HCT116 (cell line): Measurements from ENCODE around the gene GCDH. TPM values are rescaled to one million over a fixed set of nuclear protein-coding genes. Genes with fewer than 3 reads are reported as not detected.

Experiments used
- ATAC-seq: fragments of 200-7000 bp; cut with Tn5 transposase; 2 replicates; pipeline ENCODE4 v1.9.1; 2020; ENCODE audit warnings: mild to moderate bottlenecking, moderate library complexity
- BruUV-seq: library from RNA; stranded (reverse); fragments of 400-500 nt; replicated peaks from 2 replicates; lab custom pipeline; 2021; lab: Mats Ljungman, UMichigan
- CTCF ChIA-PET: fragments of 300-600 bp; sonication (Branson Sonifier 250); formaldehyde crosslinking; loops from one replicate; lab custom pipeline; 2021; ENCODE audit warnings: antibody characterized with exemption; lab: Charles Lee
- POLR2A ChIA-PET: fragments of 300-600, 350-600 bp; sonication (Branson Sonifier 250); formaldehyde crosslinking; loops from one replicate; lab custom pipeline; 2021; ENCODE audit warnings: antibody characterized with exemption; lab: Charles Lee
- RAD21 ChIA-PET, 2 experiments: fragments of 300-600 bp; sonication (Branson Sonifier 250); formaldehyde crosslinking; loops; one replicate each; lab custom pipeline; 2023; ENCODE audit warnings: low total read pairs in 2 of 2; ENCODE audit not compliant: uncharacterized antibody in 2 of 2, unreplicated experiment in 2 of 2, low non-redundant PET in 1 of 2; lab: Charles Lee
- DNase-seq: peaks from one replicate; pipeline ENCODE4 v3.0.0-alpha.2; 2010; ENCODE audit warnings: low read depth, low spot score
- H2AFZ ChIP-seq: fragments of 200-600 bp; shearing (Covaris generic), sonication (generic); 2 replicates; pipeline ENCODE4 v1.6.1; 2017; ENCODE audit warnings: low read depth, mixed run types, mixed read lengths, antibody characterized with exemption, low read length; ENCODE audit not compliant: poor library complexity, severe bottlenecking
- H3K27ac ChIP-seq: 2 replicates; pipeline ENCODE4 v1.5.1; 2012; ENCODE audit warnings: low read depth, low read length
- H3K27me3 ChIP-seq: fragments of 200-600 bp; sonication (generic); 2 replicates; pipeline ENCODE4 v1.6.1; 2016; ENCODE audit warnings: mixed run types, low read length, mixed read lengths; ENCODE audit not compliant: insufficient read depth
- H3K36me3 ChIP-seq, 2 experiments: fragments of 200-500 bp in 1 of 2; fragments of 200-600 bp in 1 of 2; sonication (Bioruptor generic) in 1 of 2; sonication (generic) in 1 of 2; 2 replicates each; pipeline versions ENCODE4 v1.5.1 to v1.6.1; 2014 to 2016; ENCODE audit warnings: low read length in 2 of 2, inconsistent platforms in 1 of 2, mixed read lengths in 1 of 2, mixed run types in 1 of 2; ENCODE audit not compliant: insufficient read depth in 2 of 2, control insufficient read depth in 1 of 2
- H3K4me1 ChIP-seq, 2 experiments: fragments of 200-600 bp in 1 of 2; sonication (generic) in 1 of 2; 2 replicates each; pipeline versions ENCODE4 v1.5.1 to v1.6.1; 2012 to 2017; ENCODE audit warnings: low read length in 2 of 2, inconsistent platforms in 1 of 2, mild to moderate bottlenecking in 1 of 2, mixed read lengths in 1 of 2, mixed run types in 1 of 2, moderate library complexity in 1 of 2; ENCODE audit not compliant: insufficient read depth in 2 of 2, control insufficient read depth in 1 of 2
- H3K4me2 ChIP-seq: fragments of 200-600 bp; sonication (generic); 2 replicates; pipeline ENCODE4 v1.6.1; 2017; ENCODE audit warnings: mixed run types, low read length, mixed read lengths
- H3K4me3 ChIP-seq, 2 experiments: fragments of 200-600 bp in 1 of 2; sonication (generic) in 1 of 2; replicated peaks in 1 of 2; 2 replicates each; pipeline ENCODE4 v1.5.1; 2011 to 2016; ENCODE audit warnings: low read length in 2 of 2, control low read depth in 1 of 2, low read depth in 1 of 2, mild to moderate bottlenecking in 1 of 2, mixed read lengths in 1 of 2, mixed run types in 1 of 2
- H3K79me2 ChIP-seq: fragments of 200-600 bp; sonication (generic); 2 replicates; pipeline ENCODE4 v1.6.1; 2017; ENCODE audit warnings: mild to moderate bottlenecking, mixed run types, low read length, moderate library complexity, mixed read lengths; ENCODE audit not compliant: insufficient read depth
- H3K9ac ChIP-seq: fragments of 200-600 bp; sonication (generic); 2 replicates; pipeline ENCODE4 v1.6.1; 2016; ENCODE audit warnings: low read length, mixed read lengths
- H3K9me2 ChIP-seq: fragments of 200-600 bp; sonication (generic), shearing (Covaris generic); 2 replicates; pipeline ENCODE4 v1.6.1; 2017; ENCODE audit warnings: mixed run types, mild to moderate bottlenecking, moderate library complexity; ENCODE audit not compliant: insufficient read depth
- H3K9me3 ChIP-seq, 2 experiments: fragments of 200-500 bp in 1 of 2; fragments of 200-600 bp in 1 of 2; sonication (Bioruptor generic) in 1 of 2; sonication (generic) in 1 of 2; 2 replicates each; pipeline ENCODE4 v1.6.1; 2014 to 2017; ENCODE audit warnings: low read length in 2 of 2, mixed read lengths in 2 of 2, inconsistent platforms in 1 of 2, low read depth in 1 of 2, mild to moderate bottlenecking in 1 of 2, mixed run types in 1 of 2, moderate library complexity in 1 of 2; ENCODE audit not compliant: control insufficient read depth in 1 of 2, insufficient read depth in 1 of 2
- H4K20me1 ChIP-seq: fragments of 200-600 bp; sonication (generic), shearing (Covaris generic); 2 replicates; pipeline ENCODE4 v1.6.1; 2017; ENCODE audit warnings: mixed run types, mild to moderate bottlenecking, moderate library complexity; ENCODE audit not compliant: insufficient read depth
- ATF3 ChIP-seq: IDR thresholded peaks from 2 replicates; pipeline ENCODE4 v1.6.1; 2012
- EGR1 ChIP-seq: IDR thresholded peaks from 2 replicates; pipeline ENCODE4 v1.6.1; 2012; ENCODE audit warnings: low read depth
- ELF1 ChIP-seq: IDR thresholded peaks from 2 replicates; pipeline ENCODE4 v1.6.1; 2012; ENCODE audit warnings: low read depth, borderline replicate concordance
- EZH2 ChIP-seq: fragments of 200-600 bp; sonication (generic); IDR thresholded peaks from 2 replicates; pipeline ENCODE4 v1.6.1; 2017; ENCODE audit warnings: antibody characterized with exemption, mixed run types
- EZH2phosphoT487 ChIP-seq: fragments of 200-600 bp; IDR thresholded peaks from 2 replicates; pipeline ENCODE4 v1.6.1; 2018; ENCODE audit warnings: antibody characterized with exemption, borderline replicate concordance
- FOSL1 ChIP-seq: IDR thresholded peaks from 2 replicates; pipeline ENCODE4 v1.6.1; 2012; ENCODE audit warnings: low read depth
- JUND ChIP-seq: IDR thresholded peaks from 2 replicates; pipeline ENCODE4 v1.6.1; 2012
- MAX ChIP-seq: IDR thresholded peaks from 2 replicates; pipeline ENCODE4 v1.6.1; 2012
- POLR2A ChIP-seq: IDR thresholded peaks from 2 replicates; pipeline ENCODE4 v1.7.0; 2011; ENCODE audit warnings: borderline replicate concordance; ENCODE audit not compliant: insufficient read depth, insufficient read length; ENCODE audit errors: extremely low read depth
- RAD21 ChIP-seq: IDR thresholded peaks from 2 replicates; pipeline ENCODE4 v1.6.1; 2012; ENCODE audit warnings: low read depth, mild to moderate bottlenecking
- SIN3A ChIP-seq: IDR thresholded peaks from 2 replicates; pipeline ENCODE4 v1.6.1; 2012; ENCODE audit warnings: low read depth
- SP1 ChIP-seq: IDR thresholded peaks from 2 replicates; pipeline ENCODE4 v1.6.1; 2012; ENCODE audit warnings: low read depth
- SRF ChIP-seq: IDR thresholded peaks from 2 replicates; pipeline ENCODE4 v1.6.1; 2012; ENCODE audit warnings: low read depth
- TCF7L2 ChIP-seq: IDR thresholded peaks from 2 replicates; pipeline ENCODE4 v1.7.0; 2011; ENCODE audit warnings: borderline replicate concordance, inconsistent platforms; ENCODE audit not compliant: insufficient read depth, insufficient read length; ENCODE audit errors: extremely low read depth
- YY1 ChIP-seq: IDR thresholded peaks from 2 replicates; pipeline ENCODE4 v1.6.1; 2011; ENCODE audit warnings: low read length, low read depth, moderate library complexity, mild to moderate bottlenecking; ENCODE audit not compliant: insufficient replicate concordance; ENCODE audit errors: extremely low read depth
- ZFX ChIP-seq: fragments of 450-650 bp; IDR thresholded peaks from 2 replicates; pipeline ENCODE4 v1.6.1; 2017
- intact Hi-C: fragments of 100-400 bp; cut with micrococcal nuclease; formaldehyde crosslinking; loops from 2 replicates; pipeline ENCODE4 v1.10.0; 2022
- total RNA-seq: library from RNA; stranded (reverse); gene quantifications from one replicate; pipeline ENCODE4 v1.2.1, GENCODE V29; 2021; ENCODE audit not compliant: unreplicated experiment
- TF ChIP-seq, protein P1 (sequence below), 3 experiments: fragments of 200-600 bp in 1 of 3; sonication (generic) in 1 of 3; IDR thresholded peaks in 2 of 3; conservative IDR thresholded peaks in 1 of 3; 2 replicates each; pipeline ENCODE4 v1.5.1; 2012 to 2017; ENCODE audit warnings: low read depth in 2 of 3, low read length in 2 of 3, antibody characterized with exemption in 1 of 3, borderline replicate concordance in 1 of 3, control low read depth in 1 of 3, mild to moderate bottlenecking in 1 of 3, mixed read lengths in 1 of 3, mixed run types in 1 of 3, moderate library complexity in 1 of 3; ENCODE audit not compliant: insufficient read depth in 1 of 3
- TF ChIP-seq, protein P2 (sequence below): IDR thresholded peaks from 2 replicates; pipeline ENCODE4 v1.6.1; 2011; ENCODE audit warnings: mild to moderate bottlenecking, low read length, moderate library complexity; ENCODE audit not compliant: insufficient replicate concordance; ENCODE audit errors: extremely low read depth

The GCDH gene
- total RNA-seq, 1 experiment from 2014 or later: 23.2 TPM

- TF ChIP-seq EZH2phosphoT487: no peak
- TF ChIP-seq, protein P1, sequence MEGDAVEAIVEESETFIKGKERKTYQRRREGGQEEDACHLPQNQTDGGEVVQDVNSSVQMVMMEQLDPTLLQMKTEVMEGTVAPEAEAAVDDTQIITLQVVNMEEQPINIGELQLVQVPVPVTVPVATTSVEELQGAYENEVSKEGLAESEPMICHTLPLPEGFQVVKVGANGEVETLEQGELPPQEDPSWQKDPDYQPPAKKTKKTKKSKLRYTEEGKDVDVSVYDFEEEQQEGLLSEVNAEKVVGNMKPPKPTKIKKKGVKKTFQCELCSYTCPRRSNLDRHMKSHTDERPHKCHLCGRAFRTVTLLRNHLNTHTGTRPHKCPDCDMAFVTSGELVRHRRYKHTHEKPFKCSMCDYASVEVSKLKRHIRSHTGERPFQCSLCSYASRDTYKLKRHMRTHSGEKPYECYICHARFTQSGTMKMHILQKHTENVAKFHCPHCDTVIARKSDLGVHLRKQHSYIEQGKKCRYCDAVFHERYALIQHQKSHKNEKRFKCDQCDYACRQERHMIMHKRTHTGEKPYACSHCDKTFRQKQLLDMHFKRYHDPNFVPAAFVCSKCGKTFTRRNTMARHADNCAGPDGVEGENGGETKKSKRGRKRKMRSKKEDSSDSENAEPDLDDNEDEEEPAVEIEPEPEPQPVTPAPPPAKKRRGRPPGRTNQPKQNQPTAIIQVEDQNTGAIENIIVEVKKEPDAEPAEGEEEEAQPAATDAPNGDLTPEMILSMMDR (IDR thresholded peaks at IDR 0.05 in 2 of 3, conservative IDR thresholded peaks at IDR 0.05 in 1 of 3; ENCODE audit: borderline replicate concordance in 1 of 3, insufficient read depth in 1 of 3, low read depth in 2 of 3, low read length in 2 of 3): no peak
- TF ChIP-seq SRF: no peak
- no peak for TF ChIP-seq MAX
- TF ChIP-seq FOSL1: no peak
- TF ChIP-seq POLR2A: no peak
- no peak for TF ChIP-seq ATF3
- TF ChIP-seq SIN3A: no peak
- no peak for TF ChIP-seq EGR1
- no peak for TF ChIP-seq ELF1
- TF ChIP-seq JUND: no peak
- TF ChIP-seq TCF7L2: no peak
These were observed 27.3 kb downstream of the GCDH start (continued) for GRCh38 chr19:12918253-12918652.

- peaks cover 0 to 10% of the 10 kb centered on the region in 2 experiments; a peak in 2 of 4 replicates for H3K4me1 ChIP-seq
- H3K4me3 ChIP-seq: no peak overlapping the region
- no peaks in the 10 kb centered on the region for H3K9me2 ChIP-seq
- no peaks in the 10 kb centered on the region for H3K27me3 ChIP-seq
- no peak for DNase-seq
- BruUV-seq: TSS peak; percentile 8
- ChIA-PET POLR2A (interaction anchor here (1.1 to 1.5 kb wide), 2 partner anchors 11 to 17 kb away, joined by 3 to 5 read pairs; no protein-coding TSS in a partner anchor), CTCF (interaction anchor here (1.2 kb wide), 1 partner anchor 44 kb away, joined by 4 read pairs; no protein-coding TSS in a partner anchor), RAD21 (no interaction called here)
- peaks cover 23 to 30% of the 10 kb centered on the region in 2 experiments; a peak in 3 of 4 replicates for H3K36me3 ChIP-seq
- no peak overlapping the region for H3K4me2 ChIP-seq
- H2AFZ ChIP-seq: no peak overlapping the region
- no peak for ATAC-seq
- H3K9me3 ChIP-seq: no peaks in the 10 kb centered on the region
- H3K79me2 ChIP-seq: no peaks in the 10 kb centered on the region
- H3K9ac ChIP-seq: no peak overlapping the region
- no peaks in the 10 kb centered on the region for H4K20me1 ChIP-seq
- intact Hi-C loops: no loop called here
- peak overlapping the region; percentile 29; the same call in 1 of the 2 replicates for H3K27ac ChIP-seq
- TF ChIP-seq EGR1 (no peak), SRF (no peak), JUND (no peak), YY1 (no peak), SIN3A (no peak), ATF3 (no peak), RAD21 (no peak), SP1 (no peak), EZH2 (no peak), POLR2A (no peak), MAX (no peak), ZFX (no peak)
- TF ChIP-seq, protein P2, sequence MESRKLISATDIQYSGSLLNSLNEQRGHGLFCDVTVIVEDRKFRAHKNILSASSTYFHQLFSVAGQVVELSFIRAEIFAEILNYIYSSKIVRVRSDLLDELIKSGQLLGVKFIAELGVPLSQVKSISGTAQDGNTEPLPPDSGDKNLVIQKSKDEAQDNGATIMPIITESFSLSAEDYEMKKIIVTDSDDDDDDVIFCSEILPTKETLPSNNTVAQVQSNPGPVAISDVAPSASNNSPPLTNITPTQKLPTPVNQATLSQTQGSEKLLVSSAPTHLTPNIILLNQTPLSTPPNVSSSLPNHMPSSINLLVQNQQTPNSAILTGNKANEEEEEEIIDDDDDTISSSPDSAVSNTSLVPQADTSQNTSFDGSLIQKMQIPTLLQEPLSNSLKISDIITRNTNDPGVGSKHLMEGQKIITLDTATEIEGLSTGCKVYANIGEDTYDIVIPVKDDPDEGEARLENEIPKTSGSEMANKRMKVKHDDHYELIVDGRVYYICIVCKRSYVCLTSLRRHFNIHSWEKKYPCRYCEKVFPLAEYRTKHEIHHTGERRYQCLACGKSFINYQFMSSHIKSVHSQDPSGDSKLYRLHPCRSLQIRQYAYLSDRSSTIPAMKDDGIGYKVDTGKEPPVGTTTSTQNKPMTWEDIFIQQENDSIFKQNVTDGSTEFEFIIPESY: no peak
These were observed 30.1 kb downstream of the GCDH start for GRCh38 chr19:12921047-12921446.
